Activated CD4-positive, alpha-beta T cell treated with anti-CD3 and anti-CD28 coated beads, Interleukin-2, amount 50 U/mL, for 16 hours (primary cell): ENCODE data around the gene MTA2.

Source experiments
- DNase-seq: peaks from one replicate; pipeline ENCODE4 v3.0.0-alpha.2; 2020

The MTA2 gene

GRCh38 chr11:62546244-62546928 lies 55.3 kb downstream of the MTA2 start, which contains the start of gene AHNAK:
Gene AHNAK, minus strand, starts transcription at chr11:62546806. Its CDS starts 10,708 bp downstream, at chr11:62536098.
- DNase-seq, result peak; percentile 73

- peak; percentile 70 for DNase-seq
These were observed 56.0 kb downstream of the MTA2 start for GRCh38 chr11:62545437-62546243.

DNA sequence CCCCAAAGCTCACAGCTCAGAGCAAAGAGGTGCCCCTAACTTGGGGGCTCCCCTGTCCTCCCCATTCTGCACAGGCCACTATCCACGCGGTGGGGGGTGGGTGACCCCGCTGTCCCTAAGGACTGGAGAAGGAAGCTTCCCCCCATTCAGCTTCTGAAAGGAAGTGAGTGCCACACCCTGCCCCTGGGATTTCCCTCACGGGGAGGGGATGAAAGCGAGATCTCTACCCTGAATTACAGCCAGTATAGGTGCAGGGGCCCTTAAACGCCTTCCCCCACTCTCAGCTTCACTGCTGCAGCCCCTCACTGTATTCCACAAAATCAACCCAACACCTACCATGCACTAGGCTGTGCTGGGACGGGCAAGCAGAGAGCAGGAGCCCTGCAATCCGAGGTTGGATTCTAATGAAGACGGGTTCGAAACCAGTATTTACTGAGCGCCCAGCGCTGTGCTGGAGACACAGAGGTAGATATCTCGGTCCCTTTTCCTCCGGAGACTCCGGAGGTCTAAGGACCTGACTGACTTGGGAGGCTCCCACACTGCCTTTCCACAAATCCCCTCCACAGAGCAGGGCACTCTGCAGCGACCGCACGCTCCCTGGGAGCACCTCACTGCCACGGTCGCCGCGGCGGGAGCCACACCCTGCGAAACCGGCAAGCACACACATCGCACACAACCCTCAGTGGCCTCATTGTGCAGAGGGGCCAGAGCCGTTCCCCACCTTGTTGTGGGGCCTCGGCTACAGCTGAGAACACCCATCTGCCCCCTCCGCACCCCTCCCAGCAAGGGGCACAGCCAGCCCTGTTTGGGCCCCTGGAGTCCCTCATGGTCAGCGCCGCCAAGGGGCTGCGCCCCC lies 56.9 kb downstream of the MTA2 start:
- DNase-seq, result peak; percentile 51

DNA sequence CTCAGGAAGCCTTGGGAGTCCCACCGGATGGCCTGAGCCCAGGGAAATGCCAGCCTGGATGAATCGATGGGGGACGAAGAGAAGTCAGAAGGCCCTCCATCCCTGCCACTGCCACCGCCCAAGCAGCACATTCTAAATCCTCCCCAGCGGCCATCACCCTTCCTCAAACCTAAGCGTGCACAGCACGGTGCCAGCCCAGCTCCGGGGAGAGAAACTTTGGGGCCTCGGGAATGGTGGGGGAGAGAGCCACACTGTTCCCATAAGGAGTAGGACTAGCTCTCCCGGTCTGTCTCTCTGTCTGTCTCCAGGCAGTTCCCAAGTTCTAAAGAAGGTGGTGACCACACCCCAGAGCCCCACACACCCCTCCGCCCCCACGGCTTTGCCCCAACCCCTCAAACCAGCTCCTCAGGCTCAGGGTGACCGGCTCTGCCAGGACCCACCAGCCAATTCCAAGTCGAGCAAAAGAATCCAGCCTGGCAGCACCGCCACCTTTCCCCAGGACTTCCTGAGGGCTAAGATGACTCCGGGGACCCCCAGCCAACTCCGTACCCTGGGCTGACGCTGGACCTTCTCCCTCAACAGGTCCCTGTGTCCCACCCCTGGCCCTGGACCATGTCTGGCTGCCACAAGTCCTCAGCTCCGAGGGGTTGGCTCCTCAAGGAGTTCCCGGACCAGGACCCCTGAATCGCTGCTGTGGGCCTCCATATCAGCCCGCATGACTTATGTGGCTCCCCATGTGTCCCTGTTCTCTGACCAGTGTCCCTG lies 57.8 kb downstream of the MTA2 start:
- DNase-seq, result no peak
